ENCODE results near the gene SIT1.

SIT1 gene

GRCh38 chr9:35690294-35690613 is 39.5 kb upstream of the SIT1 start:
- DNase-seq: no peak
- peaks cover 9% of the 10 kb centered on the region for H3K4me1 ChIP-seq (ENCODE audit: control insufficient read depth, insufficient read depth, low read length, poor library complexity, severe bottlenecking)
- H3K9me3 ChIP-seq (ENCODE audit: control insufficient read depth, low read length): no peaks in the 10 kb centered on the region
- no peak overlapping the region for H3K27ac ChIP-seq (ENCODE audit: insufficient read depth, low read length, poor library complexity, severe bottlenecking)
- peak overlapping the region; percentile 78 for H3K4me3 ChIP-seq (ENCODE audit: insufficient read depth, low read depth, low read length, poor library complexity, severe bottlenecking)
- no peaks in the 10 kb centered on the region for H3K27me3 ChIP-seq (replicated peaks; ENCODE audit: control insufficient read depth, insufficient read depth, low read length, poor library complexity, severe bottlenecking)
- H3K36me3 ChIP-seq (ENCODE audit: control insufficient read depth, insufficient read depth, low read length): no peaks in the 10 kb centered on the region

- H3K36me3 ChIP-seq (ENCODE audit: control insufficient read depth, insufficient read depth, low read length): no peaks in the 10 kb centered on the region
- H3K27ac ChIP-seq (ENCODE audit: insufficient read depth, low read length, poor library complexity, severe bottlenecking): peak within 1 kb of the TSS; percentile 45
- DNase-seq: no peak
- H3K27me3 ChIP-seq (replicated peaks; ENCODE audit: control insufficient read depth, insufficient read depth, low read length, poor library complexity, severe bottlenecking): no peaks in the 10 kb centered on the region
- H3K4me3 ChIP-seq (ENCODE audit: insufficient read depth, low read depth, low read length, poor library complexity, severe bottlenecking): peak within 1 kb of the TSS; percentile 78
- H3K9me3 ChIP-seq (ENCODE audit: control insufficient read depth, low read length): no peaks in the 10 kb centered on the region
- peaks cover 9% of the 10 kb centered on the region for H3K4me1 ChIP-seq (ENCODE audit: control insufficient read depth, insufficient read depth, low read length, poor library complexity, severe bottlenecking)
Measured at GRCh38 chr9:35689542-35690293, 39.0 kb upstream of the SIT1 start, which contains the start of gene TPM2. Gene TPM2, minus strand, starts transcription at chr9:35689925. Its CDS starts 108 bp downstream, at chr9:35689817.

- H3K9me3 ChIP-seq (ENCODE audit: control insufficient read depth, low read length): no peaks in the 10 kb centered on the region
- H3K27ac ChIP-seq (ENCODE audit: insufficient read depth, low read length, poor library complexity, severe bottlenecking): peak overlapping the region; percentile 21
- no peak overlapping the region for H3K4me3 ChIP-seq (ENCODE audit: insufficient read depth, low read depth, low read length, poor library complexity, severe bottlenecking)
- no peaks in the 10 kb centered on the region for H3K27me3 ChIP-seq (replicated peaks; ENCODE audit: control insufficient read depth, insufficient read depth, low read length, poor library complexity, severe bottlenecking)
- DNase-seq: no peak
- peaks cover 9% of the 10 kb centered on the region for H3K4me1 ChIP-seq (ENCODE audit: control insufficient read depth, insufficient read depth, low read length, poor library complexity, severe bottlenecking)
- no peaks in the 10 kb centered on the region for H3K36me3 ChIP-seq (ENCODE audit: control insufficient read depth, insufficient read depth, low read length)
Measured at GRCh38 chr9:35688558-35689541, 38.1 kb upstream of the SIT1 start.

DNA sequence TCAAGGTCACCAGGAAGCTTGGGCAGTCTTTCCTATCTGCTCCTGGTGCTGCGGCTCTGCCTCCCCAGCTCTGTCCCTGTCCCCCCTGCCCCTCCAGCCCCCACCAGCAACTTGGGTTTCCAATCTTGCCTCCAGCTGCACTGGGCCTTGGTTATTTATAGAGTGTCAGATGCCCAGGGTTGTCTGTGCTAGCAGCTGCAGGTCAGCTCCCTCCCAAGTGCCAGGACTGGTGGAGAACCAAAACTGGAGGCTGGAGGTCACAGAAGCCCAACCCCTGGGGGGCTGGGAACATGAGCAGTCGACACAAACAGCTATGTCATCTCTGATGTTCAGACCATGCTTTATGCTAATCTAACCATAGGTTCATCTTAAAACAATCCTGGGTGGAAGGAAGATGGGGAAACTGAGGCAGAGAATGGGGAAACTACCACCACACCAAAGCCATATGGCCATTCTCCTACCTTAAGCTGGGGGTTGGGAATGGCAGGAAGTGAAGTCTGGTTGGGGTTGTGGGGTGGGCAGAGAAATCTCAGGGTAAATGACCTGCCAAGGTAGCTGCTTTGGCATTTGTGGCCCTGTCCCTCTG is 37.3 kb upstream of the SIT1 start:
- Histone ChIP-seq H3K36me3 (ENCODE audit: control insufficient read depth, insufficient read depth, low read length) (no peaks in the 10 kb centered on the region), H3K27me3 (replicated peaks; ENCODE audit: control insufficient read depth, insufficient read depth, low read length, poor library complexity, severe bottlenecking) (no peaks in the 10 kb centered on the region), H3K9me3 (ENCODE audit: control insufficient read depth, low read length) (no peaks in the 10 kb centered on the region), H3K4me3 (ENCODE audit: insufficient read depth, low read depth, low read length, poor library complexity, severe bottlenecking) (no peak overlapping the region), H3K27ac (ENCODE audit: insufficient read depth, low read length, poor library complexity, severe bottlenecking) (no peak overlapping the region), H3K4me1 (ENCODE audit: control insufficient read depth, insufficient read depth, low read length, poor library complexity, severe bottlenecking) (peaks cover 9% of the 10 kb centered on the region)
- DNase-seq: no peak

DNA sequence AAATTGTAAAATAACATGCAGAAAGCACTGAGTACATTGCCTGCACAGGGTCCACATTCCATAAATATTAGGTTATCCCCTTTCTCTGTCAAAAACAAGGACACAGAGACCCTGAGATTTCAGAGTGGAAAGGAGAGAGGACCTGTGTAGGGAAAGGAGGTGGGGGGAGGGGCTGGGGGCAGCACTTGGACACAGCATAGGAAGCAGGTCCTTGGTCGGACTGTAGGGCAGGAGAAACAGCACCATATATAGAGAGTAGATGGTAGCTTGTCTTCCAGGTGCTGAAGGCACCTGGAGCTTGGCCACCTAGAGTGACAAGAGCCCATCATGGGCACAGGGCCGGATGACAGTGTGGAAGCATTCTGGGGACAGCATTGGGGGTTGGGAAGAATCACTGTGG is 36.6 kb upstream of the SIT1 start:
- Histone ChIP-seq H3K4me1 (ENCODE audit: control insufficient read depth, insufficient read depth, low read length, poor library complexity, severe bottlenecking) (peaks cover 9% of the 10 kb centered on the region), H3K36me3 (ENCODE audit: control insufficient read depth, insufficient read depth, low read length) (no peaks in the 10 kb centered on the region), H3K4me3 (ENCODE audit: insufficient read depth, low read depth, low read length, poor library complexity, severe bottlenecking) (no peak overlapping the region), H3K27ac (ENCODE audit: insufficient read depth, low read length, poor library complexity, severe bottlenecking) (no peak overlapping the region), H3K9me3 (ENCODE audit: control insufficient read depth, low read length) (no peaks in the 10 kb centered on the region), H3K27me3 (replicated peaks; ENCODE audit: control insufficient read depth, insufficient read depth, low read length, poor library complexity, severe bottlenecking) (no peaks in the 10 kb centered on the region)
- no peak for DNase-seq

GRCh38 chr9:35686222-35687203 is 35.8 kb upstream of the SIT1 start:
- no peak overlapping the region for H3K27ac ChIP-seq (ENCODE audit: insufficient read depth, low read length, poor library complexity, severe bottlenecking)
- no peak overlapping the region for H3K4me3 ChIP-seq (ENCODE audit: insufficient read depth, low read depth, low read length, poor library complexity, severe bottlenecking)
- peaks cover 9% of the 10 kb centered on the region for H3K4me1 ChIP-seq (ENCODE audit: control insufficient read depth, insufficient read depth, low read length, poor library complexity, severe bottlenecking)
- H3K27me3 ChIP-seq (replicated peaks; ENCODE audit: control insufficient read depth, insufficient read depth, low read length, poor library complexity, severe bottlenecking): no peaks in the 10 kb centered on the region
- DNase-seq: no peak
- H3K36me3 ChIP-seq (ENCODE audit: control insufficient read depth, insufficient read depth, low read length): no peaks in the 10 kb centered on the region
- no peaks in the 10 kb centered on the region for H3K9me3 ChIP-seq (ENCODE audit: control insufficient read depth, low read length)

DNA sequence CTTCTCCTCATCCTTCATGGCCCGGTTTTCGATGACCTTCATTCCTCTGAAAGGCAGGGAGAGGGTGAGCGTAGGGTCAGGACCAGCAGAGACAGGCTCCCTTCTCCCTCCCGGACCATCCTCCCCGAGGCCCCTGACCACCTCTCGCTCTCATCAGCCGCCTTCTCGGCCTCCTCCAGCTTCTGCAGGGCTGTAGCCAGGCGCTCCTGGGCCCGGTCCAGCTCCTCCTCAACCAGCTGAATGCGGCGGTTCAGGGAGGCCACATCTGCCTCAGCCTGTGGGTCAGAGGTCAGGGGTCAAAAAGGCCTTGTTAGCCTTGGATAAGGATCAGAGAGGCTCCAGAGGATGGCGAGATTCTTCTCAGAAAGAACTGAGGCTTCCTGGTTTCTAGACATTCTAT is 34.8 kb upstream of the SIT1 start:
- H3K4me1 ChIP-seq (ENCODE audit: control insufficient read depth, insufficient read depth, low read length, poor library complexity, severe bottlenecking): peaks cover 4% of the 10 kb centered on the region
- DNase-seq: no peak
- H3K36me3 ChIP-seq (ENCODE audit: control insufficient read depth, insufficient read depth, low read length): no peaks in the 10 kb centered on the region

DNA sequence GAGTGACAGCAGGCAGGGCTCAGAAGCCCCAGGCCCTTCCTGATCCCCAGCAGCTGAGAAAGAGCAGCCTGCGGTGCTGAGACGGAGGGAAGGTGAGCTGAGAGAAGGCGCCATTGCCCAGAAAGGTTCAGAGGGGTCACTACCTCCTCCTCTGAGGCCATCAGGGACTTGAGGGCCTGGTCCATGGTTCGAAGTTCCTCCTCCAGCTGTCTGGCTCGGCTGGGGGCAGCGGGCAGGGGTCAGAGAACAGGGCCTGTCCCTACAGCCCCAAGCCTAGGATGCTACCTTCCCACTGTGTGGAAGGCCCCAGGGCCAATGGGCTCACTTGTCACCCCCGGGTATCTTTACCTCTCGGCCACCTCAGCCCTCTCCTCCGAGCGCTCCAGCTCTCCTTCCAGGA is 34.2 kb upstream of the SIT1 start:
- Histone ChIP-seq H3K27me3 (replicated peaks; ENCODE audit: control insufficient read depth, insufficient read depth, low read length, poor library complexity, severe bottlenecking) (no peaks in the 10 kb centered on the region), H3K4me3 (ENCODE audit: insufficient read depth, low read depth, low read length, poor library complexity, severe bottlenecking) (no peak overlapping the region), H3K9me3 (ENCODE audit: control insufficient read depth, low read length) (no peaks in the 10 kb centered on the region), H3K4me1 (ENCODE audit: control insufficient read depth, insufficient read depth, low read length, poor library complexity, severe bottlenecking) (peaks cover under 1% of the 10 kb centered on the region), H3K36me3 (ENCODE audit: control insufficient read depth, insufficient read depth, low read length) (no peaks in the 10 kb centered on the region), H3K27ac (ENCODE audit: insufficient read depth, low read length, poor library complexity, severe bottlenecking) (no peak overlapping the region)
- DNase-seq: no peak

More for the DNA sequence above, 34.8 kb upstream of the SIT1 start:
- H3K27me3 ChIP-seq (replicated peaks; ENCODE audit: control insufficient read depth, insufficient read depth, low read length, poor library complexity, severe bottlenecking): no peaks in the 10 kb centered on the region
- H3K27ac ChIP-seq (ENCODE audit: insufficient read depth, low read length, poor library complexity, severe bottlenecking): no peak overlapping the region
- H3K4me3 ChIP-seq (ENCODE audit: insufficient read depth, low read depth, low read length, poor library complexity, severe bottlenecking): no peak overlapping the region
- no peaks in the 10 kb centered on the region for H3K9me3 ChIP-seq (ENCODE audit: control insufficient read depth, low read length)

DNA sequence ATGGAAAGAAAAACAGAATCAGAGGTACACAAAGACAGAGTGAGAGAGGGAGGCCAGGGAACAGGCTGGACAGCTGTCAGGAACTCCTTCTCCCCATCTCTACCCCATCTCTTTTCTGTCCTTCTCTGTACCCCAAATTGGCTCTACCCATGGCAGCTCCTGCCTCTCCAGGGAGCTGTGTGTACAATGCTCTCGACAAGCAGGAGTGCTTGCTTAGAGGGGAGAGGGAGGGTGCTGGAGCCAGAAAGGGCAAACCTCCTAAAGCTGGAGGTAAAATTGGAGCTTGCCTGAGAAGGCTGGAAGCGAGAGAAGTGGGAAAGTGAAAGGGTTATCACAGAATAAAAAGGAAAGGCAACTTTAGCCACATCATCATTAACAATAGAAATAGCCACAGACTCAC is 32.6 kb upstream of the SIT1 start:
- Histone ChIP-seq H3K4me3 (ENCODE audit: insufficient read depth, low read depth, low read length, poor library complexity, severe bottlenecking) (no peak overlapping the region), H3K4me1 (ENCODE audit: control insufficient read depth, insufficient read depth, low read length, poor library complexity, severe bottlenecking) (no peaks in the 10 kb centered on the region), H3K36me3 (ENCODE audit: control insufficient read depth, insufficient read depth, low read length) (no peaks in the 10 kb centered on the region), H3K27me3 (replicated peaks; ENCODE audit: control insufficient read depth, insufficient read depth, low read length, poor library complexity, severe bottlenecking) (no peaks in the 10 kb centered on the region), H3K27ac (ENCODE audit: insufficient read depth, low read length, poor library complexity, severe bottlenecking) (no peak overlapping the region), H3K9me3 (ENCODE audit: control insufficient read depth, low read length) (no peaks in the 10 kb centered on the region)
- no peak for DNase-seq
